Measurements from ENCODE around the gene ESF1. TPM values are rescaled to one million over a fixed set of nuclear protein-coding genes. Genes with fewer than 3 reads are reported as not detected.

Gene ESF1
- total RNA-seq, 2 donors from 2014 or later = 8.3 to 9.6 TPM

- no peak for ATAC-seq
- no peaks in the 10 kb centered on the region for H3K9me3 ChIP-seq (ENCODE audit: control insufficient read depth, low read length, poor library complexity, severe bottlenecking)
- Mint-ChIP-seq H3K36me3 (ENCODE audit: low read depth) (no peaks in the 10 kb centered on the region), H3K27ac (no peak overlapping the region), H3K4me3 (no peak overlapping the region), H3K4me1 (no peaks in the 10 kb centered on the region), H3K27me3 (no peaks in the 10 kb centered on the region)
- no peak for DNase-seq
Measured at GRCh38 chr20:13809373-13809772, 24.7 kb upstream of the ESF1 start.

DNA sequence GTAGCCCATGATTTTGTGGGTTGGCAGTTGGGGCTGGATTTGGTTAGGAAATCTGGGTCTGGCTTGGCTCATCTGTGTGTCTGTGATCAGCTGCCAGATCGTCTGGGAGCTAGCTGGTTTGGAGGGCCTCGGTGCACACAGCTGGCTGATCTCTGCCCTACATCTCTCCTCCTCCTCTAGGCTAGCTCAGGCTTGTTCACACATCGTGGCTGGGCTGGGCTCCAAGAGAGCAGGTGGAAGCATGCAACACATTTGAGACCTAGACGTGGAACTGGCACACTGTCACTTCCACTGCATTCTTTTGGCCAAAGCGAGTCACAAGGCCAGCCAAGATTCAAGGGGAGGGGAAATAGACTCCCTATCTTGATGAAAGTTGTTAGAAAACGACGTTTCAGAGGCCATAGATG, 16.0 kb upstream of the ESF1 start:
- no peak for ATAC-seq
- no peak for DNase-seq
- peaks cover 10% of the 10 kb centered on the region for H3K36me3 Mint-ChIP-seq (ENCODE audit: low read depth)
- H3K27ac Mint-ChIP-seq = no peak overlapping the region
- H3K9me3 ChIP-seq (ENCODE audit: control insufficient read depth, low read length, poor library complexity, severe bottlenecking) = no peaks in the 10 kb centered on the region
- H3K27me3 Mint-ChIP-seq = no peaks in the 10 kb centered on the region
- no peak overlapping the region for H3K4me3 Mint-ChIP-seq
- H3K4me1 Mint-ChIP-seq = peaks cover 10% of the 10 kb centered on the region

- Mint-ChIP-seq H3K27me3 (no peaks in the 10 kb centered on the region), H3K27ac (peak overlapping the region; percentile 86), H3K36me3 (ENCODE audit: low read depth) (peaks cover 10% of the 10 kb centered on the region), H3K4me1 (peaks cover 10% of the 10 kb centered on the region), H3K4me3 (no peak overlapping the region)
- no peak for ATAC-seq
- no peaks in the 10 kb centered on the region for H3K9me3 ChIP-seq (ENCODE audit: control insufficient read depth, low read length, poor library complexity, severe bottlenecking)
- DNase-seq = no peak
Measured at GRCh38 chr20:13799974-13800373, 15.3 kb upstream of the ESF1 start.

DNA sequence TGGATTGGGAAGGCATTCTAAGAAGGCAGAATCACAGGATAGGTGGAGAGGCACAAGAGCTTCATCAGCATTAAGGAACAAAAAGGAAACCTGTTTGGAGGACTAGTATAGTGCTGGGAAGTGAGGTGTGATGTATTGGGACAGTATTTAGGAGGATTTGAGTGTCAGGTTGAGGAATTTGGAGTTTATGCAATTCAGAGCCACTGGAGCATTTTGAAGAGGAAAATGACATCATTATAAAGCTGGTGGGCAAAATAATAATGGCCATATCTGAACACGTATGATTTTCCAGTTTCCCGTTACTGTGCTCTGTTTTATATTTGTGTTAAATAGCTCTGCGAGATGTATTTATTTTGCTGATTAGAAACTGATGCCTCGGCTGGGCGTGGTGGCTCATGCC, 14.3 kb upstream of the ESF1 start:
- Mint-ChIP-seq H3K27ac (peak overlapping the region; percentile 86), H3K4me3 (peak overlapping the region; percentile 21), H3K4me1 (peaks cover 10% of the 10 kb centered on the region), H3K36me3 (ENCODE audit: low read depth) (peaks cover 10% of the 10 kb centered on the region), H3K27me3 (no peaks in the 10 kb centered on the region)
- no peaks in the 10 kb centered on the region for H3K9me3 ChIP-seq (ENCODE audit: control insufficient read depth, low read length, poor library complexity, severe bottlenecking)
- DNase-seq (no peak), ATAC-seq (no peak)

DNA sequence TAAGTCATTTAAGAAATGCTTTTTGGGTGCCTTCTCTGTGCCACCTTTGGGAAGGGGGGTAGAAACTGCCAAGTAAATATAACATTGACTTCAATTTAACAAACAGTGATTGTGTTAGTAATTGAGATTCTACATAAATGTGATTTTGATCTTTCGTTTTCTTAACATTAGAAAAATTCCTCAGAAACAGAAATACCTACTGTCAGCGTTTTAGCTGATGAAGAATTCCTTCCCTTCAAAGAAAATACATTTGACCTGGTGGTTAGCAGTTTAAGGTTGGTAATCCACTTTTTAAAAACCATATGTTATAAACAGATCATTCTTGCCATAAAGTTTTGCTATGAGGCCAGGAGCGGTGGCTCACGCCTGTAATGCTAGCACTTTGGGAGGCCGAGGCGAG, 9.9 kb upstream of the ESF1 start:
- peaks cover 23% of the 10 kb centered on the region for H3K4me1 Mint-ChIP-seq

GRCh38 chr20:13793001-13793400, 8.3 kb upstream of the ESF1 start:
- peaks cover 21% of the 10 kb centered on the region for H3K4me1 Mint-ChIP-seq
- DNase-seq (no peak), ATAC-seq (no peak)
- H3K27me3 Mint-ChIP-seq = no peaks in the 10 kb centered on the region
- no peak overlapping the region for H3K27ac Mint-ChIP-seq
- H3K4me3 Mint-ChIP-seq = no peak overlapping the region
- H3K9me3 ChIP-seq (ENCODE audit: control insufficient read depth, low read length, poor library complexity, severe bottlenecking) = no peaks in the 10 kb centered on the region
- peaks cover 16% of the 10 kb centered on the region for H3K36me3 Mint-ChIP-seq (ENCODE audit: low read depth)

More for the DNA sequence above, 9.9 kb upstream of the ESF1 start:
- H3K27me3 Mint-ChIP-seq = no peaks in the 10 kb centered on the region
- no peak overlapping the region for H3K27ac Mint-ChIP-seq
- H3K9me3 ChIP-seq (ENCODE audit: control insufficient read depth, low read length, poor library complexity, severe bottlenecking) = no peaks in the 10 kb centered on the region
- H3K4me3 Mint-ChIP-seq = no peak overlapping the region
- no peak for DNase-seq
- ATAC-seq = no peak
- peaks cover 21% of the 10 kb centered on the region for H3K36me3 Mint-ChIP-seq (ENCODE audit: low read depth)

- no peak for DNase-seq
- no peaks in the 10 kb centered on the region for H3K9me3 ChIP-seq (ENCODE audit: control insufficient read depth, low read length, poor library complexity, severe bottlenecking)
- no peak overlapping the region for H3K4me3 Mint-ChIP-seq
- peaks cover 16% of the 10 kb centered on the region for H3K36me3 Mint-ChIP-seq (ENCODE audit: low read depth)
- ATAC-seq = no peak
- H3K27ac Mint-ChIP-seq = no peak overlapping the region
- H3K4me1 Mint-ChIP-seq = peaks cover 25% of the 10 kb centered on the region
- no peaks in the 10 kb centered on the region for H3K27me3 Mint-ChIP-seq
Measured at GRCh38 chr20:13791540-13792459, 7.1 kb upstream of the ESF1 start.

GRCh38 chr20:13790708-13791107, 6.0 kb upstream of the ESF1 start:
- ATAC-seq (no peak), DNase-seq (no peak)
- Mint-ChIP-seq H3K4me3 (no peak overlapping the region), H3K4me1 (peaks cover 35% of the 10 kb centered on the region), H3K36me3 (ENCODE audit: low read depth) (peaks cover 16% of the 10 kb centered on the region), H3K27me3 (no peaks in the 10 kb centered on the region), H3K27ac (peak overlapping the region; percentile 43)
- H3K9me3 ChIP-seq (ENCODE audit: control insufficient read depth, low read length, poor library complexity, severe bottlenecking) = no peaks in the 10 kb centered on the region

- DNase-seq (peak in 1 of 3 donors; percentile 12), ATAC-seq (peak; percentile 22)
- no peak overlapping the region for H3K27ac Mint-ChIP-seq
- peaks cover 43% of the 10 kb centered on the region for H3K4me1 Mint-ChIP-seq
- H3K36me3 Mint-ChIP-seq (ENCODE audit: low read depth) = peaks cover 20% of the 10 kb centered on the region
- no peaks in the 10 kb centered on the region for H3K27me3 Mint-ChIP-seq
- H3K4me3 Mint-ChIP-seq = no peak overlapping the region
- H3K9me3 ChIP-seq (ENCODE audit: control insufficient read depth, low read length, poor library complexity, severe bottlenecking) = no peaks in the 10 kb centered on the region
Measured at GRCh38 chr20:13788167-13788834, 3.6 kb upstream of the ESF1 start.

- H3K36me3 Mint-ChIP-seq (ENCODE audit: low read depth) = peaks cover 16% of the 10 kb centered on the region
- peak overlapping the region; percentile 99 for H3K4me3 Mint-ChIP-seq
- no peak for ATAC-seq
- H3K27ac Mint-ChIP-seq = peak overlapping the region; percentile 99
- H3K4me1 Mint-ChIP-seq = peaks cover 41% of the 10 kb centered on the region
- no peaks in the 10 kb centered on the region for H3K9me3 ChIP-seq (ENCODE audit: control insufficient read depth, low read length, poor library complexity, severe bottlenecking)
- DNase-seq = no peak
- no peaks in the 10 kb centered on the region for H3K27me3 Mint-ChIP-seq
Measured at GRCh38 chr20:13786143-13786828, 1.6 kb upstream of the ESF1 start.

- H3K9me3 ChIP-seq (ENCODE audit: control insufficient read depth, low read length, poor library complexity, severe bottlenecking) = no peaks in the 10 kb centered on the region
- DNase-seq (no peak), ATAC-seq (peak; percentile 19)
- Mint-ChIP-seq H3K27me3 (no peaks in the 10 kb centered on the region), H3K4me3 (peak overlapping the region; percentile 99), H3K27ac (peak overlapping the region; percentile 99), H3K36me3 (ENCODE audit: low read depth) (peaks cover 8% of the 10 kb centered on the region), H3K4me1 (peaks cover 31% of the 10 kb centered on the region)
Measured at GRCh38 chr20:13784271-13784892, 337 bp downstream of the ESF1 start.

- peak overlapping the region; percentile 99 for H3K27ac Mint-ChIP-seq
- H3K27me3 Mint-ChIP-seq = no peaks in the 10 kb centered on the region
- no peaks in the 10 kb centered on the region for H3K9me3 ChIP-seq (ENCODE audit: control insufficient read depth, low read length, poor library complexity, severe bottlenecking)
- no peak for ATAC-seq
- peaks cover 33% of the 10 kb centered on the region for H3K4me1 Mint-ChIP-seq
- peak overlapping the region; percentile 5 for H3K4me3 Mint-ChIP-seq
- no peak for DNase-seq
- H3K36me3 Mint-ChIP-seq (ENCODE audit: low read depth) = peaks cover 8% of the 10 kb centered on the region
Measured at GRCh38 chr20:13783528-13783927, 1.2 kb downstream of the ESF1 start.

DNA sequence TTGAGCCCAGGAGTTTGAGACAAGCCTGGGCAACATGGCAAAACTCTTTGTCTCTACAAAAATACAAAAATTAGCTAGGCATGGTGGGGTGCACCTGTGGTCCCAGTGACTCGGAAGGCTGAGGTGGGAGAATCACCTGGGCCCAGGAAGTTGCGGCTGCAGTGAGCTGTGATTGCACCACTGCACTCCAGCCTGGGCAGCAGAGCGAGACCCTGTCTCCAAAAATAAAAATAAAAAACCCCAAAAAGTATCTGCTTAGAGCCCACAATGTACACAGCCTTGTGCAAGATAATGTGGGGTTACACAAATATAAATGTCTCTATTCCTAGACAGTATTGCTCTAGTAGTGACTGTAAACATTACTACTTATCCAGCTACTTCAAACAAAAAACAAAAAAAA, 5.9 kb downstream of the ESF1 start:
- no peak for DNase-seq
- no peaks in the 10 kb centered on the region for H3K27me3 Mint-ChIP-seq
- no peaks in the 10 kb centered on the region for H3K9me3 ChIP-seq (ENCODE audit: control insufficient read depth, low read length, poor library complexity, severe bottlenecking)
- no peak overlapping the region for H3K27ac Mint-ChIP-seq
- no peak for ATAC-seq
- no peak overlapping the region for H3K4me3 Mint-ChIP-seq
- H3K36me3 Mint-ChIP-seq (ENCODE audit: low read depth) = peaks cover 14% of the 10 kb centered on the region
- H3K4me1 Mint-ChIP-seq = peaks cover 22% of the 10 kb centered on the region
